HEK293 (cell line): Measurements from ENCODE around the gene ANKRD33B.

Experiments
- CTCF ChIA-PET: fragments of 350-600 bp; formaldehyde crosslinking; extraction: SDS; loops from one replicate; lab custom pipeline; 2021; ENCODE audit warnings: antibody characterized with exemption; lab: Yijun Ruan, JAX
- POLR2A ChIA-PET: fragments of 300-600 bp; formaldehyde crosslinking; extraction: SDS; loops from one replicate; lab custom pipeline; 2020; ENCODE audit warnings: antibody characterized with exemption, inconsistent platforms; lab: Yijun Ruan, JAX
- H3K27ac ChIP-seq: fragments of 200-500 bp; sonication (Bioruptor generic); 2 replicates; pipeline ENCODE4 v1.5.1; 2014; ENCODE audit warnings: low read depth, low read length, control low read depth, inconsistent platforms; ENCODE audit errors: extremely low read depth
- H3K36me3 ChIP-seq, 2 experiments: fragments of 200-500 bp in 1 of 2; sonication (Bioruptor generic) in 1 of 2; 1 replicate in 1 of 2; 2 replicates in 1 of 2; pipeline ENCODE4 v1.5.1; 2014 to 2017; ENCODE audit warnings: inconsistent platforms in 2 of 2, low read length in 2 of 2; ENCODE audit not compliant: control insufficient read depth in 2 of 2, insufficient read depth in 1 of 2
- H3K4me1 ChIP-seq: fragments of 200-500 bp; sonication (Bioruptor generic); 2 replicates; pipeline ENCODE4 v1.5.1; 2014; ENCODE audit warnings: mild to moderate bottlenecking, low read length, inconsistent platforms; ENCODE audit not compliant: control insufficient read depth, insufficient read depth
- H3K4me3 ChIP-seq: 2 replicates; pipeline ENCODE4 v1.5.1; 2011; ENCODE audit warnings: low read depth, mild to moderate bottlenecking, control low read depth, low read length, moderate library complexity
- H3K9me3 ChIP-seq: fragments of 200-500 bp; sonication (Bioruptor generic); 2 replicates; pipeline ENCODE4 v1.5.1; 2014; ENCODE audit warnings: low read depth, low read length, inconsistent platforms; ENCODE audit not compliant: control insufficient read depth, insufficient read depth
- EGR2 ChIP-seq: fragments of 450-650 bp; formaldehyde crosslinking; IDR thresholded peaks from 2 replicates; pipeline ENCODE4 v1.5.1; 2016; ENCODE audit warnings: low read depth, missing biosample characterization, missing genetic modification characterization
- ZFHX2 ChIP-seq: fragments of 450-650 bp; formaldehyde crosslinking; conservative IDR thresholded peaks from 2 replicates; pipeline ENCODE4 v1.5.1; 2016; ENCODE audit warnings: missing biosample characterization, missing genetic modification characterization
- ZNF623 ChIP-seq: fragments of 450-650 bp; formaldehyde crosslinking; IDR thresholded peaks from 2 replicates; pipeline ENCODE4 v1.5.1; 2016; ENCODE audit warnings: missing biosample characterization, missing genetic modification characterization
- ZNF677 ChIP-seq: fragments of 450-650 bp; IDR thresholded peaks from 2 replicates; pipeline ENCODE4 v1.5.0; 2018; ENCODE audit warnings: missing biosample characterization, mild to moderate bottlenecking, missing genetic modification characterization, moderate library complexity
- TF ChIP-seq, protein P1 (sequence below): fragments of 450-650 bp; formaldehyde crosslinking; IDR thresholded peaks from 2 replicates; pipeline ENCODE4 v1.5.1; 2016; ENCODE audit warnings: missing biosample characterization, missing genetic modification characterization, borderline replicate concordance
- TF ChIP-seq, protein P2 (sequence below): fragments of 450-650 bp; formaldehyde crosslinking; conservative IDR thresholded peaks from 2 replicates; pipeline ENCODE4 v1.5.1; 2016; ENCODE audit warnings: low read depth, missing biosample characterization, missing genetic modification characterization
- TF ChIP-seq, protein P3 (sequence below): fragments of 450-650 bp; formaldehyde crosslinking; IDR thresholded peaks from 2 replicates; pipeline ENCODE4 v1.5.1; 2016; ENCODE audit warnings: missing biosample characterization, missing genetic modification characterization

The ANKRD33B gene

DNA sequence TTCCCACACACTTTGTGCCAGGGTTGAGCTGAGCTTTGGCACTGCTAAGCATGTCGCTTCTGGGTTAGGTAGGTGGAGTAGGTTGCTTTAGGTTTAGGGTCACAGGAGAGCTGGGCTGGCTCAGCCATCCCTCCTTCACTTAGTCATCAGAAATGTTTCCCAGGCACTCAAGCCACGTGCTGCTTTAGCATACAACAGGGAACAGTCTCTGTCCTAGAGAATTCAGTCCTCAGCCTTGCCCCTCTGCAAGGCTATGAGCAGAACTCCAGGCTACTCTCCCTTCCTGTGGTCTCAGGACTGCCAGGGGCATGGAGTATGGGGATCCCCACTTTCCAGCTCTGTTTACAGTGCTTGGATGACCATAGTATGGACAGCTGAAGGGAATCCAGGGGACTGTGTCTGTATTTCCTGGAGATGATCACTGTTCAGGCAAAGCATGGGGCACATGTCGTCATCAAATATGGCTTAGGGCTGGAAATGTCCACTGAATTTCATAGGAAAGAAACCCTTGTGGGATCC is 7.5 kb upstream of the ANKRD33B start (continued):
- TF ChIP-seq ZFHX2 (tag by site-specific recombination): peak; percentile 42
- TF ChIP-seq, protein P1, sequence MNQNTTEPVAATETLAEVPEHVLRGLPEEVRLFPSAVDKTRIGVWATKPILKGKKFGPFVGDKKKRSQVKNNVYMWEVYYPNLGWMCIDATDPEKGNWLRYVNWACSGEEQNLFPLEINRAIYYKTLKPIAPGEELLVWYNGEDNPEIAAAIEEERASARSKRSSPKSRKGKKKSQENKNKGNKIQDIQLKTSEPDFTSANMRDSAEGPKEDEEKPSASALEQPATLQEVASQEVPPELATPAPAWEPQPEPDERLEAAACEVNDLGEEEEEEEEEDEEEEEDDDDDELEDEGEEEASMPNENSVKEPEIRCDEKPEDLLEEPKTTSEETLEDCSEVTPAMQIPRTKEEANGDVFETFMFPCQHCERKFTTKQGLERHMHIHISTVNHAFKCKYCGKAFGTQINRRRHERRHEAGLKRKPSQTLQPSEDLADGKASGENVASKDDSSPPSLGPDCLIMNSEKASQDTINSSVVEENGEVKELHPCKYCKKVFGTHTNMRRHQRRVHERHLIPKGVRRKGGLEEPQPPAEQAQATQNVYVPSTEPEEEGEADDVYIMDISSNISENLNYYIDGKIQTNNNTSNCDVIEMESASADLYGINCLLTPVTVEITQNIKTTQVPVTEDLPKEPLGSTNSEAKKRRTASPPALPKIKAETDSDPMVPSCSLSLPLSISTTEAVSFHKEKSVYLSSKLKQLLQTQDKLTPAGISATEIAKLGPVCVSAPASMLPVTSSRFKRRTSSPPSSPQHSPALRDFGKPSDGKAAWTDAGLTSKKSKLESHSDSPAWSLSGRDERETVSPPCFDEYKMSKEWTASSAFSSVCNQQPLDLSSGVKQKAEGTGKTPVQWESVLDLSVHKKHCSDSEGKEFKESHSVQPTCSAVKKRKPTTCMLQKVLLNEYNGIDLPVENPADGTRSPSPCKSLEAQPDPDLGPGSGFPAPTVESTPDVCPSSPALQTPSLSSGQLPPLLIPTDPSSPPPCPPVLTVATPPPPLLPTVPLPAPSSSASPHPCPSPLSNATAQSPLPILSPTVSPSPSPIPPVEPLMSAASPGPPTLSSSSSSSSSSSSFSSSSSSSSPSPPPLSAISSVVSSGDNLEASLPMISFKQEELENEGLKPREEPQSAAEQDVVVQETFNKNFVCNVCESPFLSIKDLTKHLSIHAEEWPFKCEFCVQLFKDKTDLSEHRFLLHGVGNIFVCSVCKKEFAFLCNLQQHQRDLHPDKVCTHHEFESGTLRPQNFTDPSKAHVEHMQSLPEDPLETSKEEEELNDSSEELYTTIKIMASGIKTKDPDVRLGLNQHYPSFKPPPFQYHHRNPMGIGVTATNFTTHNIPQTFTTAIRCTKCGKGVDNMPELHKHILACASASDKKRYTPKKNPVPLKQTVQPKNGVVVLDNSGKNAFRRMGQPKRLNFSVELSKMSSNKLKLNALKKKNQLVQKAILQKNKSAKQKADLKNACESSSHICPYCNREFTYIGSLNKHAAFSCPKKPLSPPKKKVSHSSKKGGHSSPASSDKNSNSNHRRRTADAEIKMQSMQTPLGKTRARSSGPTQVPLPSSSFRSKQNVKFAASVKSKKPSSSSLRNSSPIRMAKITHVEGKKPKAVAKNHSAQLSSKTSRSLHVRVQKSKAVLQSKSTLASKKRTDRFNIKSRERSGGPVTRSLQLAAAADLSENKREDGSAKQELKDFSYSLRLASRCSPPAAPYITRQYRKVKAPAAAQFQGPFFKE: no peak

DNA sequence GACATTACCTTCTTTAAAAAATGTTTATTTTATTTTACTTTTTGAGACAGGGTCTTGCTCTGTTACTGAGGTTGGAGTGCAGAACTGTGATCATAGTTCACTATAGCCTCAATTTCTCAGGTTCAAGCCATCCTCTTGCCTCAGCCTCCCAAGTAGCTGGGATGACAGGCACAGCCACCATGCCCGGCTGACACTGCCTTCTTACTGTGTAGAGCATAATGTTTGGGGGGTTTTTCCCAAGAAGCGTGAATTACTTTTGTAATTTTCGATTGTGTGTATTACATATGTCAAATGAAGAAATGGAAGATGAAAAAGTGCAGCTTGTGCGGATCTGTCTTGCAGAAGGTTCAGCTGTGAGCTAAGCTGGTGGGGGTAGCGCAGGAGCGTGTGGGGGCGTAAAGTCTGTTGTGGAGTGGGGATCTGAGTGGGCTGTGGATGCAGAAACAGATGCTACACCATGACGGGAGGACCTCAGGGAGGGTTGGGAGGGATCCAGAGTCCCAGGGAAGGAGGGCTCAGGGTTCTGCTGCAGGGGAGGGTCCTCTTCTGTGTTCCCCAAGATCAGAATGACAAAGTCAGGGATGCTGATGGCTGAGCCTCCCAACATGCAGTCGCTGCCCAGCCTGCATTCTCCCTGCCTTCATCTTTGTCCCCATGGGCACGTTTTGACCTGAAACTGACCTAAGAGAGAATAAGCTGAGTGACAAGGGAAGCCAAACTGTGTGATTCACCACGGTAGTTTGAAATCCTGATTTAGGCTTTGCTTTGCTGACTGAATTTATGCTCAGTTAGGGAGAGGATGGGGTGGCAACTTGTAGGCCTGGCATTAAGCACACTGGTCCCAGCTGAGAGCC is 6.8 kb upstream of the ANKRD33B start:
- TF ChIP-seq ZFHX2 (tag by site-specific recombination): peak; percentile 76
- TF ChIP-seq, protein P2, sequence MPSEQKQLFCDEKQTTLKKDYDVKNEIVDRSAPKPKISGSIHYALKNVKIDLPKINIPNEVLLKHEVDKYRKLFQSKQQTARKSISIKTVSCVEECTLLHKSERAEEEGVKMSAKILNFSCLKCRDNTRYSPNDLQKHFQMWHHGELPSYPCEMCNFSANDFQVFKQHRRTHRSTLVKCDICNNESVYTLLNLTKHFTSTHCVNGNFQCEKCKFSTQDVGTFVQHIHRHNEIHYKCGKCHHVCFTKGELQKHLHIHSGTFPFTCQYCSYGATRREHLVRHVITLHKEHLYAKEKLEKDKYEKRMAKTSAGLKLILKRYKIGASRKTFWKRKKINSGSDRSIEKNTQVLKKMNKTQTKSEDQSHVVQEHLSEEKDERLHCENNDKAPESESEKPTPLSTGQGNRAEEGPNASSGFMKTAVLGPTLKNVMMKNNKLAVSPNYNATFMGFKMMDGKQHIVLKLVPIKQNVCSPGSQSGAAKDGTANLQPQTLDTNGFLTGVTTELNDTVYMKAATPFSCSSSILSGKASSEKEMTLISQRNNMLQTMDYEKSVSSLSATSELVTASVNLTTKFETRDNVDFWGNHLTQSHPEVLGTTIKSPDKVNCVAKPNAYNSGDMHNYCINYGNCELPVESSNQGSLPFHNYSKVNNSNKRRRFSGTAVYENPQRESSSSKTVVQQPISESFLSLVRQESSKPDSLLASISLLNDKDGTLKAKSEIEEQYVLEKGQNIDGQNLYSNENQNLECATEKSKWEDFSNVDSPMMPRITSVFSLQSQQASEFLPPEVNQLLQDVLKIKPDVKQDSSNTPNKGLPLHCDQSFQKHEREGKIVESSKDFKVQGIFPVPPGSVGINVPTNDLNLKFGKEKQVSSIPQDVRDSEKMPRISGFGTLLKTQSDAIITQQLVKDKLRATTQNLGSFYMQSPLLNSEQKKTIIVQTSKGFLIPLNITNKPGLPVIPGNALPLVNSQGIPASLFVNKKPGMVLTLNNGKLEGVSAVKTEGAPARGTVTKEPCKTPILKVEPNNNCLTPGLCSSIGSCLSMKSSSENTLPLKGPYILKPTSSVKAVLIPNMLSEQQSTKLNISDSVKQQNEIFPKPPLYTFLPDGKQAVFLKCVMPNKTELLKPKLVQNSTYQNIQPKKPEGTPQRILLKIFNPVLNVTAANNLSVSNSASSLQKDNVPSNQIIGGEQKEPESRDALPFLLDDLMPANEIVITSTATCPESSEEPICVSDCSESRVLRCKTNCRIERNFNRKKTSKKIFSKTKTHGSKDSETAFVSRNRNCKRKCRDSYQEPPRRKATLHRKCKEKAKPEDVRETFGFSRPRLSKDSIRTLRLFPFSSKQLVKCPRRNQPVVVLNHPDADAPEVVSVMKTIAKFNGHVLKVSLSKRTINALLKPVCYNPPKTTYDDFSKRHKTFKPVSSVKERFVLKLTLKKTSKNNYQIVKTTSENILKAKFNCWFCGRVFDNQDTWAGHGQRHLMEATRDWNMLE: no peak
- TF ChIP-seq EGR2 (tag by site-specific recombination): peak; percentile 70
- no peak for TF ChIP-seq ZNF677 (tag by site-specific recombination)
- Histone ChIP-seq H3K4me3 (no peak overlapping the region), H3K27ac (no peak overlapping the region), H3K36me3 (no peaks in the 10 kb centered on the region), H3K9me3 (no peaks in the 10 kb centered on the region), H3K4me1 (peaks cover 19% of the 10 kb centered on the region)
- ChIA-PET CTCF (interaction anchor here (0.6 to 1.3 kb wide), 7 partner anchors 28 to 199 kb away, joined by 3 to 6 read pairs (median 4); no protein-coding TSS in a partner anchor), POLR2A (interaction anchor here (1.0 to 1.2 kb wide), 2 partner anchors 11 to 15 kb away, joined by 3 read pairs; no protein-coding TSS in a partner anchor)

DNA sequence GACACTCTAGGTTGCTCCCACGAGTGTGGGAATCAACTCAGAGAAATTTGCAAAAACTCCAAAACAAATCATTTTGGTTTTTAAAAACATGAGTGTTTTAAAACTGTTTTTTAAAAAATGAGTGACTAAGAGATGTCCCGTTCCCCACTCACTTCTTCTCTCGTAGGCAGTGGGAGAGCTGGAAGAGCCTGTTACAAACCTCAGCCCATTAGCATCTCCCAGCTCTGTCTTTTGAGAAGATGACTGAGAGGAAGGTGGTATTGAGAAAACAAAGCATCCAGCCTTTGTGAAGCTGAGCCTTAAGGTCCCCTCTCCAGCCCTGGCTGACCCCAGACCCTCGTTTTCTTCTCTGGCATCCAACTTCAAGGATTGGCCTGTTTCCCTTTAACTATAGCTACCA is 4.7 kb upstream of the ANKRD33B start:
- Histone ChIP-seq H3K9me3 (no peaks in the 10 kb centered on the region), H3K4me3 (no peak overlapping the region), H3K36me3 (no peaks in the 10 kb centered on the region), H3K4me1 (peaks cover 19% of the 10 kb centered on the region), H3K27ac (no peak overlapping the region)
- CTCF ChIA-PET: interaction anchor here (1.6 to 4.1 kb wide), 3 partner anchors 49 to 106 kb away, joined by 6 to 30 read pairs (median 10); no protein-coding TSS in a partner anchor
- peak; percentile 56; the same call in 1 of the 2 replicates for TF ChIP-seq ZNF623 (tag by site-specific recombination)
- TF ChIP-seq, protein P3, sequence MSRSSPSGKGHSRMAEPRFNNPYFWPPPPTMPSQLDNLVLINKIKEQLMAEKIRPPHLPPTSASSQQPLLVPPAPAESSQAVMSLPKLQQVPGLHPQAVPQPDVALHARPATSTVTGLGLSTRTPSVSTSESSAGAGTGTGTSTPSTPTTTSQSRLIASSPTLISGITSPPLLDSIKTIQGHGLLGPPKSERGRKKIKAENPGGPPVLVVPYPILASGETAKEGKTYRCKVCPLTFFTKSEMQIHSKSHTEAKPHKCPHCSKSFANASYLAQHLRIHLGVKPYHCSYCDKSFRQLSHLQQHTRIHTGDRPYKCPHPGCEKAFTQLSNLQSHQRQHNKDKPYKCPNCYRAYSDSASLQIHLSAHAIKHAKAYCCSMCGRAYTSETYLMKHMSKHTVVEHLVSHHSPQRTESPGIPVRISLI (tag by site-specific recombination): no peak
- POLR2A ChIA-PET: interaction anchor here (0.7 to 3.6 kb wide), 3 partner anchors 8 to 15 kb away, joined by 3 to 20 read pairs (median 7); no protein-coding TSS in a partner anchor
